GM23248 (cell line): Measurements from ENCODE around the gene RNASE8.

Experiments used
- EZH2 ChIP-seq: fragments of 200-600 bp; sonication (generic); IDR thresholded peaks from 2 replicates; pipeline ENCODE4 v1.6.1; 2018; ENCODE audit warnings: antibody characterized with exemption, mild to moderate bottlenecking; ENCODE audit not compliant: insufficient read depth, poor library complexity, severe bottlenecking
- EZH2phosphoT487 ChIP-seq: fragments of 200-600 bp; sonication (generic); IDR thresholded peaks from 2 replicates; pipeline ENCODE4 v1.6.1; 2018; ENCODE audit warnings: antibody characterized with exemption, moderate library complexity, mild to moderate bottlenecking, low read depth; ENCODE audit not compliant: insufficient read depth

GRCh38 chr14:21024585-21025370 lies 32.8 kb upstream of the RNASE8 start, which contains the start of gene NDRG2:
- peak; percentile 37 for TF ChIP-seq EZH2
- no peak for TF ChIP-seq EZH2phosphoT487
